ENCODE data around the gene ALDH4A1. TPM values are rescaled to one million over a fixed set of nuclear protein-coding genes. Genes with fewer than 3 reads are reported as not detected.

The ALDH4A1 gene
- total and polyA plus RNA-seq, 9 of the 15 experiments (the other 6 are each of a cell fraction or from before 2014, with no cell fraction given): 0.27 to 31.4 (median 16.6) TPM

- peak; percentile 49; the same call in 1 of the 2 replicates for TF ChIP-seq PKNOX1 (IDR thresholded peaks at IDR 0.05)
- 0 out of 2 replicates have a peak, but pooled peaks have one; percentile 12 for TF ChIP-seq ZKSCAN1 (IDR thresholded peaks at IDR 0.05; ENCODE audit: low read depth, low read length)
- 0 out of 2 replicates have a peak, but pooled peaks have one; percentile 53 for TF ChIP-seq HMGXB4 (CRISPR knock-in tag; IDR thresholded peaks at IDR 0.05)
- TF ChIP-seq TFAM (CRISPR knock-in tag; conservative IDR thresholded peaks at IDR 0.05): no peak
- TF ChIP-seq REST (IDR thresholded peaks at IDR 0.05; ENCODE audit: borderline replicate concordance): peak; percentile 71; the same call in 1 of the 2 replicates
- TF ChIP-seq REST (CRISPR knock-in tag; IDR thresholded peaks at IDR 0.05; ENCODE audit: low read depth): no peak
- 0 out of 2 replicates have a peak, but pooled peaks have one; percentile 10 for TF ChIP-seq CEBPG (CRISPR knock-in tag; IDR thresholded peaks at IDR 0.05)
- TF ChIP-seq CEBPG (tag; conservative IDR thresholded peaks at IDR 0.05 in 1 of 2, IDR thresholded peaks at IDR 0.05 in 1 of 2): no peak
- no peak for TF ChIP-seq VEZF1 (CRISPR knock-in tag; IDR thresholded peaks at IDR 0.05)
- TF ChIP-seq ZNF644 (tag; IDR thresholded peaks at IDR 0.05; ENCODE audit: low read depth): no peak
- no peak for TF ChIP-seq TCF7 (IDR thresholded peaks at IDR 0.05; ENCODE audit: borderline replicate concordance)
- no peak for TF ChIP-seq E2F3 (CRISPR knock-in tag; IDR thresholded peaks at IDR 0.05)
- no peak for TF ChIP-seq SP2 (IDR thresholded peaks at IDR 0.05; ENCODE audit: extremely low read depth, low read depth, low read length, poor library complexity, severe bottlenecking)
- no peak for TF ChIP-seq SMARCC2 (IDR thresholded peaks at IDR 0.05; ENCODE audit: low read depth)
- no peak for TF ChIP-seq SPI1 (IDR thresholded peaks at IDR 0.05; ENCODE audit: borderline replicate concordance, low read depth, low read length)
These were observed 27.1 kb downstream of the ALDH4A1 start (continued) for GRCh38 chr1:18875107-18875795.
